Heart right ventricle (tissue), 16 donors: ENCODE results near the gene DMBX1. TPM values are rescaled to one million over a fixed set of nuclear protein-coding genes. Genes with fewer than 3 reads are reported as not detected.

Experiments used
- ATAC-seq, 8 donors: fragments of 200-7000 bp; cut with Tn5 transposase; one replicate each; pipeline ENCODE4 v1.9.1; 2020; ENCODE audit warnings: mild to moderate bottlenecking in 8 of 8, moderate library complexity in 8 of 8, moderate number of reproducible peaks in 1 of 8
- DNase-seq, 2 donors: peaks; one replicate each; pipeline ENCODE4 v3.0.0-alpha.2; 2020
- H3K27ac ChIP-seq, 10 donors: fragments of 200-600 bp; sonication (generic) in 2 of 10; one replicate each; pipeline versions ENCODE4 v1.5.0 to v1.8.0; 2020 to 2022; ENCODE audit warnings: mild to moderate bottlenecking in 3 of 10
- H3K27me3 ChIP-seq, 7 donors: fragments of 200-600 bp; one replicate each; pipeline ENCODE4 v1.8.0; 2021 to 2022; ENCODE audit warnings: mild to moderate bottlenecking in 2 of 7
- H3K36me3 ChIP-seq, 9 donors: fragments of 200-600 bp; sonication (generic) in 1 of 9; one replicate each; pipeline versions ENCODE4 v1.5.0 to v1.8.0; 2020 to 2022; ENCODE audit warnings: mild to moderate bottlenecking in 2 of 9
- H3K4me1 ChIP-seq, 9 donors: fragments of 200-600 bp; sonication (generic) in 1 of 9; one replicate each; pipeline versions ENCODE4 v1.5.0 to v1.8.0; 2020 to 2022; ENCODE audit warnings: mild to moderate bottlenecking in 4 of 9
- H3K4me3 ChIP-seq, 10 donors: fragments of 200-600 bp; sonication (generic) in 2 of 10; one replicate each; pipeline versions ENCODE4 v1.5.0 to v1.8.0; 2020 to 2022; ENCODE audit warnings: mild to moderate bottlenecking in 7 of 10, moderate library complexity in 2 of 10
- H3K9me3 ChIP-seq, 11 donors: fragments of 200-600 bp in 10 of 11; sonication (generic) in 2 of 11; one replicate each; pipeline versions ENCODE4 v1.5.0 to v1.8.0; 2013 to 2022; ENCODE audit warnings: mild to moderate bottlenecking in 2 of 11, control low read depth in 1 of 11, moderate library complexity in 1 of 11
- CTCF ChIP-seq, 9 donors: fragments of 200-600 bp; sonication (generic) in 2 of 9; IDR thresholded peaks; one replicate each; pipeline versions ENCODE4 v1.5.0 to v1.8.0; 2021 to 2022; ENCODE audit warnings: antibody characterized with exemption in 9 of 9, mild to moderate bottlenecking in 5 of 9, moderate library complexity in 1 of 9
- WGBS, 2 donors: extraction: QIAGEN DNeasy Blood & Tissue Kit; methylation state at CpG; one replicate each; pipeline ENCODE4 v1.1.7; 2013; ENCODE audit warnings: inconsistent platforms in 1 of 2; 5-methylcytosine and 5-hydroxymethylcytosine counted together
- intact Hi-C, 10 donors: fragments of 100-400 bp; cut with DNase I; formaldehyde crosslinking; loops; one replicate each; pipeline versions ENCODE4 v1.11.1 to v1.14.2; 2022
- polyA plus RNA-seq, 2 donors: library from polyadenylated mRNA; stranded (reverse); fragments of 200-250 nt; gene quantifications; one replicate each; pipeline ENCODE4 v1.2.3, GENCODE V29; 2013
- total RNA-seq, 10 donors: library from RNA; stranded (reverse); fragmentation: NEBNext Ultra II Directional in 3 of 10; extraction: Animal tissue kit (Norgen Biotek cat#: 25700) in 3 of 10; gene quantifications; one replicate each; pipeline versions ENCODE4 v1.2.1 to v1.2.4, GENCODE V29; 2021 to 2023
- donor health status: Arrhythmogenic right ventricular cardiomyopathy.
- donor health status: ischemic (EF 13 %, LVEDD 7.1; RV severe dilation, severe dysfunction).
- donor health status: healthy with polysubstance abuse.
- donor health status: DM: no; HTN: yes; CAD: no.
- donor health status: DM: no; HTN: no; CAD: no.
- donor health status: ischemic (EF 25% LVEDD 6.9; RV normal size, moderate dysfunction).
- donor health status: ischemic (EF 25% LVEDD 5.7; RV mildly dilated, moderate dysfunction).
- donor health status: healthy.
- donor health status: DM: yes; HTN: yes; CAD: no.
- donor health status: Ischemic cardiomyopathy.
- donor health status: ischemic (EF 35%, LVEDD 5.7; RV mildly dilated, moderate dysfunction).
- donor health status: nonischemic (EF 11% LVEDD 7.7; RV severe dilation, severe dysfunction).
- donor health status: DM: yes; HTN: yes; CAD: no.
- donor health status: PGD.
- donor health status: ischemic (EF 29% LVEDD 5.4; RV normal size, mild dysfunction).
- donor health status: nonischemic (EF 23%, LVEDD 6.1; RV moderate dilation, normal function).

DMBX1 gene
- total and polyA plus RNA-seq, 12 donors, result not detected

- intact Hi-C loops, result loop anchor here in 1 of 10 donors (5.0 kb wide), 1 partner anchor 34 kb away; no protein-coding TSS in a partner anchor
- DNase-seq, result no peak
- no peaks in the 10 kb centered on the region for H3K9me3 ChIP-seq
- WGBS, 2 donors, result 8 to 10% methylated on average over 24 of the region's 24 CpGs
- peaks cover 4 to 26% (median 19%) of the 10 kb centered on the region in 9 donors for H3K4me1 ChIP-seq
- H3K36me3 ChIP-seq, result no peaks in the 10 kb centered on the region
- peaks cover 37 to 100% (median 99%) of the 10 kb centered on the region in 7 donors for H3K27me3 ChIP-seq
- peak overlapping the region in 1 of 10 donors; percentile 22 for H3K4me3 ChIP-seq
- TF ChIP-seq CTCF (IDR thresholded peaks at IDR 0.05), result no peak
- ATAC-seq, result no peak
- H3K27ac ChIP-seq, result no peak overlapping the region
These were observed 1.1 kb upstream of the DMBX1 start for GRCh38 chr1:46488343-46489168.

GRCh38 chr1:46489169-46489637 is 433 bp upstream of the DMBX1 start:
- peak in 1 of 8 donors; percentile 27 for ATAC-seq
- no peaks in the 10 kb centered on the region for H3K36me3 ChIP-seq
- peaks cover 37 to 100% (median 99%) of the 10 kb centered on the region in 7 donors for H3K27me3 ChIP-seq
- WGBS, 2 donors, result 1 to 3% methylated on average over 33 to 35 of the region's 35 CpGs
- no peak for TF ChIP-seq CTCF (IDR thresholded peaks at IDR 0.05)
- intact Hi-C loops, result loop anchor here in 1 of 10 donors (5.0 kb wide), 1 partner anchor 33 kb away; no protein-coding TSS in a partner anchor
- H3K9me3 ChIP-seq, result no peaks in the 10 kb centered on the region
- peak overlapping the region in 9 of 10 donors; percentile 22 to 46 (median 38) for H3K4me3 ChIP-seq
- DNase-seq, result no peak
- H3K4me1 ChIP-seq, result peaks cover 4 to 26% (median 19%) of the 10 kb centered on the region in 9 donors
- H3K27ac ChIP-seq, result no peak overlapping the region

GRCh38 chr1:46490406-46490655 is 695 bp downstream of the DMBX1 start:
- no peaks in the 10 kb centered on the region for H3K36me3 ChIP-seq
- peaks cover 37 to 100% (median 100%) of the 10 kb centered on the region in 7 donors for H3K27me3 ChIP-seq
- H3K9me3 ChIP-seq, result no peaks in the 10 kb centered on the region
- ATAC-seq (no peak), DNase-seq (no peak)
- WGBS, 2 donors, result 2% methylated on average over 23 to 25 of the region's 25 CpGs
- intact Hi-C loops, result no loop called here
- no peak for TF ChIP-seq CTCF (IDR thresholded peaks at IDR 0.05)
- H3K4me1 ChIP-seq, result peaks cover 4 to 26% (median 19%) of the 10 kb centered on the region in 9 donors
- peak overlapping the region in 7 of 10 donors; percentile 28 to 46 (median 40) for H3K4me3 ChIP-seq
- no peak overlapping the region for H3K27ac ChIP-seq

- Histone ChIP-seq H3K4me3 (peak overlapping the region in 4 of 10 donors; percentile 8 to 46 (median 44)), H3K9me3 (no peaks in the 10 kb centered on the region), H3K36me3 (no peaks in the 10 kb centered on the region), H3K4me1 (peaks cover 4 to 26% (median 19%) of the 10 kb centered on the region in 9 donors), H3K27me3 (peaks cover 37 to 100% (median 100%) of the 10 kb centered on the region in 7 donors), H3K27ac (no peak overlapping the region)
- no peak for ATAC-seq
- no peak for TF ChIP-seq CTCF (IDR thresholded peaks at IDR 0.05)
- WGBS, 2 donors, result 3 to 6% methylated on average over 50 of the region's 50 CpGs
- no peak for DNase-seq
- intact Hi-C loops, result no loop called here
These were observed 1.2 kb downstream of the DMBX1 start for GRCh38 chr1:46490656-46491442.
